HG03066 (cell line): ENCODE data around the gene FGD4.

Experiments
- ATAC-seq: cut with Tn5 transposase; IDR thresholded peaks from one replicate; pipeline ENCODE4 v1.9.1; 2021; ENCODE audit warnings: low read depth; ENCODE audit not compliant: unreplicated experiment

FGD4 gene

GRCh38 chr12:32454075-32454474 lies 54.7 kb downstream of the FGD4 start:
- no peak for ATAC-seq

GRCh38 chr12:32454866-32455265 lies 55.5 kb downstream of the FGD4 start:
- ATAC-seq = no peak

GRCh38 chr12:32455607-32456071 lies 56.3 kb downstream of the FGD4 start:
- ATAC-seq = no peak

- no peak for ATAC-seq
These were observed 58.1 kb downstream of the FGD4 start for GRCh38 chr12:32457251-32458025.

GRCh38 chr12:32460638-32461037 lies 61.3 kb downstream of the FGD4 start:
- no peak for ATAC-seq

GRCh38 chr12:32462908-32463307 lies 63.5 kb downstream of the FGD4 start:
- no peak for ATAC-seq

GRCh38 chr12:32466187-32466586 lies 66.8 kb downstream of the FGD4 start:
- no peak for ATAC-seq

- ATAC-seq = no peak
These were observed 67.8 kb downstream of the FGD4 start for GRCh38 chr12:32466986-32467711.

GRCh38 chr12:32467959-32468863 lies 68.9 kb downstream of the FGD4 start:
- ATAC-seq = no peak

GRCh38 chr12:32470936-32471470 lies 71.6 kb downstream of the FGD4 start:
- ATAC-seq = no peak

GRCh38 chr12:32471591-32472001 lies 72.2 kb downstream of the FGD4 start:
- no peak for ATAC-seq

- ATAC-seq = no peak
These were observed 76.4 kb downstream of the FGD4 start for GRCh38 chr12:32475724-32476123.

GRCh38 chr12:32476446-32476845 lies 77.1 kb downstream of the FGD4 start:
- no peak for ATAC-seq

GRCh38 chr12:32477714-32478113 lies 78.4 kb downstream of the FGD4 start:
- ATAC-seq = no peak

GRCh38 chr12:32478166-32478565 lies 78.8 kb downstream of the FGD4 start:
- no peak for ATAC-seq

GRCh38 chr12:32478858-32479725 lies 79.7 kb downstream of the FGD4 start:
- no peak for ATAC-seq

- ATAC-seq = no peak
These were observed 82.9 kb downstream of the FGD4 start for GRCh38 chr12:32482226-32482625.

GRCh38 chr12:32483499-32483898 lies 84.1 kb downstream of the FGD4 start:
- ATAC-seq = no peak

GRCh38 chr12:32483993-32484392 lies 84.6 kb downstream of the FGD4 start:
- no peak for ATAC-seq

GRCh38 chr12:32486158-32486557 lies 86.8 kb downstream of the FGD4 start:
- no peak for ATAC-seq
